Stimulated activated CD4-positive, alpha-beta T cell treated with anti-CD3 and anti-CD28 coated beads, Interleukin-2, amount 100 ng/mL, for 24 hours (primary cell): Measurements from ENCODE around the gene AMY2A.
"Not testable (repeated sequence)": the region's sequence is repeated elsewhere in the genome, so short reads cannot be mapped to it uniquely, and the experiment has no call there.

Experiments used
- DNase-seq, 2 donors: peaks; one replicate each; pipeline ENCODE4 v3.0.0-alpha.2; 2020

The AMY2A gene

GRCh38 chr1:103616994-103617477 lies at the start of gene AMY2A:
AMY2A (plus strand) TSS chr1:103617427; CDS start chr1:103617441, 14 bp downstream.
- DNase-seq, result not testable (repeated sequence)

DNA sequence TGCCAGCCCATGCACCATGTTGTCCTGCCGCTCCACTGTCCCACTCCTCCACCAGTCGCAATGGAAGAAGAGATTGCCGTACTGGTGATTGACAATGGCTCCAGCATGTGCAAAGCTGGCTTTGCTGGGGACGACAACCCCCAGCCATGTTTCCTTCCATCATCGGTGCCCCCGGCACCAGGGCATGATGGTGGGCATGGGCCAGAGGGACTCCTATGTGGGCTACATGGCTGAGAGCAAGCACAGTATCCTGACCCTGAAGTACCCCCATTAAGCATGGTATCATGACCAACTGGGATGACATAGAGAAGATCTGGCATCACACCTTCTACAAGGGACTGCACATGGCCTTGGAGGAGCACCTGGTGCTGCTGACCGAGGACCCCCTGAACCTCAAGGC lies 47.7 kb upstream of the AMY2A start:
- no peak for DNase-seq

- DNase-seq, result not testable (repeated sequence)
These were observed 45.9 kb upstream of the AMY2A start, which contains the start of gene AMY2B for GRCh38 chr1:103571289-103571688. AMY2B (plus strand) TSS chr1:103571589; CDS start chr1:103571603, 14 bp downstream.

DNA sequence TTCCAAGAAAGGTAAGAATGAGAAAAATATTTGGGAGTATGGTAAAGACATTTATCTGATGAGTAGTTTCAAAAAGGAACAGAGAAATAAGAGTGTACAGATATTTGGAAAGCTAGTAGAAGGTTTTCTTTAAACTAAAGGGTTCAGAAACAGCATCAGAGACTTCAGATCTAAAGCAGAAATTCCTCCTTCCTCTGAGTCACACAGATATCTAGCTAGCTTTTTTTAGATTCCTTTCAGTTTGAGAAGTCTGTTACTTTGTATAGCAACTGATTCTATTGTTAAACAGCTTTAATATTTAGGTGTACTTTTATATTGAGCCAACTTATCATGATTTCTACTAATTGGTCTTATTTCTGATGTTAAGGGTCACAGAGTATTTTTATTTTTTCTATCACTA lies 41.2 kb upstream of the AMY2A start:
- DNase-seq, result no peak

- not testable (repeated sequence) for DNase-seq
These were observed 40.4 kb upstream of the AMY2A start for GRCh38 chr1:103576784-103577183.

- DNase-seq, result no peak
These were observed 34.8 kb upstream of the AMY2A start for GRCh38 chr1:103582464-103582863.

DNA sequence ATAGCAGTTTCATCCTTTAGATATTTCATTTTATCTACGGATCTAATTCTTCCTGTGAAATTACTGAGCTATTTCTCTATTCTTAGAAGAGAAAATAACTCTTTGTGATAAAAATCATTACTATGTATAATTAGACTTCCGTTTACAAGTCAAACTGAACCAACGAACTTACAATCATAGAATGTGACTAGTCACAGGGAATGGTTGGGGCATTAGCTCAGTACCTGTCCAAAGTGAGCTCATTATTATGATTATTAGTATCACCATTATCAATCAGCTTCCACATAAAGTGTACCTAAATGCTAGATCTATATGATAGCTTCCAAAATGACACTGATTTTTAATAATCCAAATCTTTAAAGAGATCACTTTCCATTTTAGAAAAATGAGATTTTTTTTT lies 33.3 kb upstream of the AMY2A start:
- DNase-seq, result no peak

DNA sequence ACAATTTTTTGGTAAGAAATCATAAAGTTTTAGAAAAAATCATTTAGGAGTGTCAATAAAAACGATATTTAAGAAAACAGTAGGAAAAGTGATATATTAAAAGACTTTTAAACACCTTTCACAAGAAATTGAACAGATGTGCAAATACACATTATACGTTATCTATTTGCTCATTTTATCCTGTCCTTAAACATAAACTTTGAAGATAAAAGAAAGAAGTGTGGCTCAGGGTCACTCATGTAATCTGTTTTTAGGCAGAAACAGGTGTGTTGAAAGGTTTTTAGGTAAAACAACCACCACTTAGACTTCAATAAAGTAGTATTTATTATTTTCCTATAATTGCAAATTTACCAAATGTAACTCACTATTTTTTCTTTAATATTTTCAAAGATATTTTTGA lies 32.7 kb upstream of the AMY2A start:
- DNase-seq, result no peak

- DNase-seq, result not testable (repeated sequence)
These were observed 14.5 kb upstream of the AMY2A start for GRCh38 chr1:103602740-103603139.

DNA sequence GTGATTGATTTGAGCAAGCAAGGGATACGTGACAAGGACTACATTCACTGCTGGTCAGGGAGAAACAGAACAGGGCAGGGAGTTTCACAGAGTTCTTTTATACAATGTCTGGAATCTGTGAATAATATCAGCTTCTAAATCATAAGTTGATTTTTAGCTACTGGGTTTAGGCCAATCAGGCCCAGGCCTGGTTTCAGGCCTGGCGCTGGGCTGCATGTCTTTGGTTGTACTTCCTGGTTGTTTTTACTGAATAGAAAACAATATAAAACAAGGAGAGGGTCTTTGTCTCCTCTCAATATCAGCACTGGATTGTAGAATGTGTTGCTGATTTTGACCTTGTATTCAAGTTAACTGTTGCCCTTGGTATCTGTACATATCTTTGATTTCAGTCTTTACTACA lies 865 bp upstream of the AMY2A start:
- DNase-seq, result no peak

- not testable (repeated sequence) for DNase-seq
These were observed 10.2 kb downstream of the AMY2A start for GRCh38 chr1:103627436-103627835.

GRCh38 chr1:103641194-103641593 lies 24.0 kb downstream of the AMY2A start:
- not testable (repeated sequence) for DNase-seq

DNA sequence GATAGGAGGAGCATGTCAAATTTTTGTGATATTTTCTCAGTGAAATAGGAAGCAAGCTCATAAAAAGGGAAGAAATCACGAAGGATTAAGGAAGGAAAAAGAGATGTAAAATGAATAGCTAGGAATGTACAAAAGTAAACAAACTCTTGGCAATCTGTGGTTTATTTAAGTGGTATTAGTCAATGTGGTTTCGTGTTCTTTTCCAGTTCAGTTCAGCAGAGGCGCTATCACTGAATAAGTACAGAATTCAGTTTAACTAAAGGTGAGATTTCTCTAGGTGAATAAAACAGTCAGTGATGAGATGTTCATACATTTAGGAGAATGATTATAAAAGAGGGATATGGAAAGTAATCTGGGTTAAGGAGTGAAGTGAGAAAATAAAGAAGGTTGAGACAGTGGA lies 26.7 kb downstream of the AMY2A start:
- DNase-seq, result not testable (repeated sequence)

- not testable (repeated sequence) for DNase-seq
These were observed 33.1 kb downstream of the AMY2A start for GRCh38 chr1:103650305-103650704.

DNA sequence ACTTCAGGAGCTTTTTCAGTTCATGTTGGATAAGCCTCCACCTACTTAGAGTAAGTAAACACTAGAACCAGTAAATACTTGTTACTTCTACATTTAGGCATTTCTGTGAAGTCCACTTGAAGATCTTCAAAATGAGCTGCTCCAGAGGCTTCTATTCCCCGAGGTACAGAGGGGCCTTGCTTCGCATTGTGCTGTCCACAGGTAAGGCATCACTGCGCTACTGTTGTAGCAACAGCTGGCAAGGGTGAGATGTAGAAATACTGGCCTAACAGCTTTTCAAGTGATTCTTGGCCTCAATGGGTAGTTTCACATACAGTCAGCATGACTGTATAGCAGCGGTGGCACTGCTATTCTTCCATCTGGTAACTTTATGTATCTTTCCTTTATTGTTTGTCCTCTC lies 33.7 kb downstream of the AMY2A start:
- not testable (repeated sequence) for DNase-seq

- not testable (repeated sequence) for DNase-seq
These were observed 36.9 kb downstream of the AMY2A start for GRCh38 chr1:103654133-103654532.

GRCh38 chr1:103655460-103655859 lies 38.2 kb downstream of the AMY2A start, which contains the start of gene AMY1A:
AMY1A (plus strand) TSS chr1:103655760; CDS start chr1:103656331, 571 bp downstream.
- DNase-seq, result not testable (repeated sequence)
